K562 (cell line): ENCODE measurements around the gene DAB1. TPM values are rescaled to one million over a fixed set of nuclear protein-coding genes. Genes with fewer than 3 reads are reported as not detected.

Experiments used
- ATAC-seq: fragments of 200-7000 bp; cut with Tn5 transposase; 3 replicates; pipeline ENCODE4 v1.9.1; 2020; ENCODE audit warnings: moderate library complexity
- BruUV-seq: library from RNA; stranded (reverse); fragments of 400-500 nt; replicated peaks from 2 replicates; lab custom pipeline; 2021; lab: Mats Ljungman, UMichigan
- CTCF ChIA-PET: fragments of 300-600 bp; formaldehyde crosslinking; extraction: SDS; loops from one replicate; lab custom pipeline; 2021; ENCODE audit warnings: low intra/inter-chr PET ratio; lab: Yijun Ruan, JAX
- POLR2A ChIA-PET: fragments of 300-600, 350-650 bp; sonication (Branson Sonifier 250); formaldehyde crosslinking; extraction: SDS; loops from one replicate; lab custom pipeline; 2021; ENCODE audit warnings: antibody characterized with exemption, inconsistent platforms; lab: Yijun Ruan, JAX
- DNase-seq, 4 experiments: peaks; one replicate each; pipeline versions ENCODE4 v3.0.0 to v3.0.0-alpha.2; 2011 to 2018; ENCODE audit warnings: low spot score in 3 of 4, mixed read lengths in 3 of 4; ENCODE audit errors: extremely low read depth in 1 of 4
- FAIRE-seq: peaks from 2 replicates; lab custom pipeline; 2011; peaks lifted over from hg19 to GRCh38; lab: Jason Lieb, UNC
- H2AFZ ChIP-seq: 2 replicates; pipeline ENCODE4 v1.6.0; 2011; ENCODE audit warnings: low read depth, low read length, control low read depth, inconsistent platforms
- H3K27ac ChIP-seq: fragments of 200-600 bp; 3 replicates; pipeline ENCODE4 v1.8.0; 2011; ENCODE audit warnings: low read depth, mild to moderate bottlenecking, control low read depth, inconsistent platforms, low read length, moderate library complexity, mixed read lengths; ENCODE audit errors: extremely low read depth
- H3K27me3 ChIP-seq, 2 experiments: fragments of 300-600 bp in 1 of 2; 2 replicates in 1 of 2; 3 replicates in 1 of 2; pipeline versions ENCODE4 v1.6.0 to v1.8.0; 2011; ENCODE audit warnings: inconsistent platforms in 2 of 2, low read length in 2 of 2, mild to moderate bottlenecking in 1 of 2, mixed read lengths in 1 of 2, moderate library complexity in 1 of 2; ENCODE audit not compliant: control insufficient read depth in 2 of 2, insufficient read depth in 2 of 2
- H3K36me3 ChIP-seq: fragments of 300-600 bp; 3 replicates; pipeline ENCODE4 v1.8.0; 2011; ENCODE audit warnings: mild to moderate bottlenecking, low read length, inconsistent platforms; ENCODE audit not compliant: control insufficient read depth, insufficient read depth
- H3K4me1 ChIP-seq, 2 experiments: fragments of 200-600 bp in 1 of 2; replicated peaks in 1 of 2; 2 replicates in 1 of 2; 3 replicates in 1 of 2; pipeline versions ENCODE4 v1.5.1 to v1.8.0; 2011; ENCODE audit warnings: inconsistent platforms in 2 of 2, low read length in 2 of 2, mild to moderate bottlenecking in 1 of 2, mixed read lengths in 1 of 2, moderate library complexity in 1 of 2; ENCODE audit not compliant: control insufficient read depth in 2 of 2, insufficient read depth in 2 of 2
- H3K4me2 ChIP-seq: 2 replicates; pipeline ENCODE4 v1.6.1; 2011; ENCODE audit warnings: low read length, control low read depth, inconsistent platforms, mixed read lengths; ENCODE audit not compliant: insufficient read depth
- H3K4me3 ChIP-seq: fragments of 200-600 bp; sonication (generic), shearing (Covaris generic); 2 replicates; pipeline ENCODE4 v1.5.1; 2016; ENCODE audit warnings: control low read depth, inconsistent platforms
- H3K79me2 ChIP-seq: fragments of 200-600 bp; 3 replicates; pipeline ENCODE4 v1.8.0; 2011; ENCODE audit warnings: low read length, inconsistent platforms; ENCODE audit not compliant: control insufficient read depth, insufficient read depth
- H3K9ac ChIP-seq, 2 experiments: 2 replicates each; pipeline versions ENCODE4 v1.6.0 to v1.6.1; 2011; ENCODE audit warnings: low read depth in 2 of 2, low read length in 2 of 2, control low read depth in 1 of 2, inconsistent platforms in 1 of 2, mild to moderate bottlenecking in 1 of 2, mixed read lengths in 1 of 2; ENCODE audit not compliant: insufficient read depth in 1 of 2
- H3K9me1 ChIP-seq: one replicate; pipeline ENCODE4 v1.6.0; 2011; ENCODE audit warnings: inconsistent platforms, mild to moderate bottlenecking, low read length, moderate library complexity; ENCODE audit not compliant: control insufficient read depth, insufficient read depth
- H3K9me3 ChIP-seq: replicated peaks from 2 replicates; pipeline ENCODE4 v1.5.1; 2011; ENCODE audit warnings: low read depth, low read length, inconsistent platforms; ENCODE audit not compliant: control insufficient read depth, insufficient read depth
- H4K20me1 ChIP-seq: replicated peaks from 2 replicates; pipeline ENCODE4 v1.6.1; 2011; ENCODE audit warnings: low read length, inconsistent platforms, mixed read lengths; ENCODE audit not compliant: control insufficient read depth, insufficient read depth
- BACH1 ChIP-seq: fragments of 200-800 bp; sonication (Bioruptor generic); IDR thresholded peaks from 2 replicates; pipeline ENCODE4 v1.6.1; 2016; ENCODE audit warnings: missing genetic modification characterization, missing compliant biosample characterization
- BCL6 ChIP-seq: fragments of 250-450 bp; sonication (Bioruptor Pico); IDR thresholded peaks from 2 replicates; pipeline ENCODE4 v1.4.0; 2020
- CEBPB ChIP-seq: fragments of 450-650 bp; IDR thresholded peaks from 2 replicates; pipeline ENCODE4 v1.6.1; 2016; ENCODE audit warnings: missing genetic modification characterization, missing compliant biosample characterization
- HLTF ChIP-seq: fragments of 450-650 bp; IDR thresholded peaks from 2 replicates; pipeline ENCODE4 v1.6.1; 2016
- HMG20A ChIP-seq: fragments of 450-650 bp; formaldehyde crosslinking; conservative IDR thresholded peaks from 2 replicates; pipeline ENCODE4 v1.4.0; 2020; ENCODE audit warnings: mild to moderate bottlenecking, mixed read lengths
- MCM5 ChIP-seq: fragments of 450-650 bp; IDR thresholded peaks from 2 replicates; pipeline ENCODE4 v1.6.1; 2016; ENCODE audit warnings: low read depth
- NFIX ChIP-seq: fragments of 250-450 bp; sonication (Bioruptor Pico); IDR thresholded peaks from 2 replicates; pipeline ENCODE4 v1.4.0; 2020; ENCODE audit warnings: low read depth, mild to moderate bottlenecking, moderate library complexity
- POLR2H ChIP-seq: IDR thresholded peaks from 2 replicates; pipeline ENCODE4 v1.6.1; 2016; ENCODE audit warnings: missing genetic modification characterization, low read depth, mild to moderate bottlenecking, control low read depth, missing compliant biosample characterization, moderate library complexity
- RBM25 ChIP-seq: fragments of 200-400 bp; formaldehyde crosslinking; IDR thresholded peaks from 2 replicates; pipeline ENCODE4 v1.6.1; 2018; ENCODE audit warnings: low read length, low read depth, moderate library complexity; ENCODE audit not compliant: severe bottlenecking
- RBM39 ChIP-seq: fragments of 200-400 bp; formaldehyde crosslinking; optimal IDR thresholded peaks from 2 replicates; pipeline ENCODE3; 2018; ENCODE audit warnings: low read depth, low read length
- SAFB2 ChIP-seq: fragments of 200-400 bp; formaldehyde crosslinking; IDR thresholded peaks from 2 replicates; pipeline ENCODE4 v1.6.1; 2018; ENCODE audit warnings: borderline replicate concordance, low read length, low read depth, moderate library complexity; ENCODE audit not compliant: severe bottlenecking
- TBP ChIP-seq: optimal IDR thresholded peaks from 2 replicates; pipeline ENCODE3; 2011; ENCODE audit warnings: low read depth, low read length, improper control_type of control experiment
- ZC3H11A ChIP-seq: IDR thresholded peaks from 2 replicates; pipeline ENCODE4 v1.6.1; 2012; ENCODE audit warnings: low read depth, low read length, improper control_type of control experiment
- ZNF140 ChIP-seq: fragments of 250-450 bp; sonication (Bioruptor Pico); IDR thresholded peaks from 2 replicates; pipeline ENCODE4 v1.8.0; 2021; ENCODE audit warnings: moderate library complexity, mild to moderate bottlenecking, inconsistent platforms
- WGBS: fragments of 100-300 bp; shearing (Covaris generic); methylation state at CpG from one replicate; pipeline ENCODE4 v1.1.6; 2016; ENCODE audit warnings: low coverage, mixed read lengths; ENCODE audit not compliant: insufficient coverage; ENCODE audit errors: missing lambda C conversion rate; 5-methylcytosine and 5-hydroxymethylcytosine counted together
- in situ Hi-C: fragments of 300-500 bp; cut with MboI; formaldehyde crosslinking; loops from 4 replicates; pipeline ENCODE4 v1.15.0; 2018; ENCODE audit warnings: inconsistent platforms, mixed read lengths
- intact Hi-C: fragments of 100-400 bp; cut with micrococcal nuclease; formaldehyde crosslinking; loops from 2 replicates; pipeline ENCODE4 v1.14.2; 2022
- polyA plus RNA-seq, 8 experiments: library from polyadenylated mRNA; depleted of rRNA in 4 of 8; stranded (reverse) in 5 of 8; unstranded in 3 of 8; fragments of >200 nt; fragmentation: Nextera tagmentation in 2 of 8; fragmentation: Illumina TruSeq in 1 of 8; extraction: Ambion mirVana in 2 of 8; extraction: Trizol in 1 of 8; gene quantifications; 2 replicates each; pipeline versions ENCODE4 v1.2.1 to v1.2.3, GENCODE V29; 2011 to 2014; ENCODE audit warnings: inconsistent platforms in 1 of 8, missing spikeins in 1 of 8
- total RNA-seq, 7 experiments: library from RNA; depleted of rRNA in 6 of 7; stranded (reverse); fragments of >200 nt in 6 of 7; fragmentation: Illumina TruSeq in 2 of 7; extraction: Trizol in 2 of 7; gene quantifications; 2 replicates each; pipeline versions ENCODE4 v1.2.1 to v1.2.3, GENCODE V29; 2011 to 2021; ENCODE audit warnings: low replicate concordance in 1 of 7
- TF ChIP-seq, protein P1 (sequence below): fragments of 450-650 bp; IDR thresholded peaks from 2 replicates; pipeline ENCODE4 v1.6.1; 2016; ENCODE audit warnings: mild to moderate bottlenecking

DAB1 gene
- total and polyA plus RNA-seq, 9 of the 15 experiments (the other 6 are each of a cell fraction or from before 2014, with no cell fraction given): not detected

DNA sequence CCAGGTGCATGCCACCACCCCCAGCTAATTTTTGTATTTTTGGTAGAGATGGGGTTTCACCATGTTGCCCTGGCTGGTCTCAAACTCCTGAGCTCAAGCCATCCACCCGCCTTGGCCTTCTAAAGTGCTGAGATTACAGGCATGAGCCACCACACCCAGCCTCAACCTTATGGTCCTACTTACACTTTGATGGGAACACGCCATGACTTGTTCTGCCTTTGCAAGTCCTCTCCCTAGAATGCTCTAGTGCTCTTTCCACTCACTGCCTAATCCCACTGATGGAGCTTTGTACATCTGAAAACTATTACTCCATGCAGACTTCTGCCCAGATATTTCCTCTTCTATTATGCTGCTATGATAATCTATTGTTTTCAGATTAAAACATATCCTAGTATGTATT, 174.3 kb downstream of the DAB1 start:
- no peak overlapping the region for H3K9ac ChIP-seq
- no peak for DNase-seq
- peaks cover 0 to 6% of the 10 kb centered on the region in 2 experiments; a peak in 3 of 5 replicates for H3K27me3 ChIP-seq
- no peak overlapping the region for H3K4me2 ChIP-seq
- ChIA-PET POLR2A (no interaction called here), CTCF (no interaction called here)
- FAIRE-seq: no peak
- H3K36me3 ChIP-seq: no peaks in the 10 kb centered on the region
- in situ Hi-C loops: no loop called here
- no peaks in the 10 kb centered on the region for H3K79me2 ChIP-seq
- H3K9me1 ChIP-seq: no peaks in the 10 kb centered on the region
- H4K20me1 ChIP-seq: no peaks in the 10 kb centered on the region
- no peak overlapping the region for H2AFZ ChIP-seq
- no TSS peak for BruUV-seq
- 0% methylated on average over 2 of the region's 2 CpGs for WGBS
- H3K4me3 ChIP-seq: no peak overlapping the region
- TF ChIP-seq ZNF140 (no peak), MCM5 (no peak), BCL6 (CRISPR knock-in tag) (no peak)
- ATAC-seq: no peak
- no peaks in the 10 kb centered on the region for H3K4me1 ChIP-seq
- no peak overlapping the region for H3K27ac ChIP-seq
- intact Hi-C loops: no loop called here
- no peaks in the 10 kb centered on the region for H3K9me3 ChIP-seq

DNA sequence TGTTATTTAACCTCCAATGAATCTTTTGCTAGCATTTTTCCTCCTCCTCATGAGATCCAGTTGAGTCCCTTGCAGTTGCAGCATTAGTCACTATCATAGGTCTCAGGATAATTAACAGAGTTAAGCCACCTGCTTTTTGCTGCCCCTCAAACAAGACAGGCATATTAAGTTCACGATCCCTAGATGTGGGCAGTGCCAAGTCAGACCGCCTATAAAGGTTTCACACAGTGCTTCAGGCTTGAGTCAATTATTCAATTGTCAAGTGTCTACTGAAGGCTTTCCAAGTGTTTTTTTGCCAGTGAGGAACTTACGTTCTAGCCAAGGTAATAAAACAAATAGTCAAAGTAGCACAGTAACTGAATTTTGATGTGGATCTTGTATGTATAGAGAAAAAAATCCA, 175.0 kb downstream of the DAB1 start:
- Histone ChIP-seq H3K4me1 (no peaks in the 10 kb centered on the region), H3K9me3 (no peaks in the 10 kb centered on the region), H3K9me1 (no peaks in the 10 kb centered on the region), H3K4me3 (no peak overlapping the region), H3K79me2 (no peaks in the 10 kb centered on the region), H4K20me1 (no peaks in the 10 kb centered on the region), H3K4me2 (no peak overlapping the region), H2AFZ (no peak overlapping the region), H3K9ac (no peak overlapping the region), H3K27me3 (peaks cover 2 to 6% of the 10 kb centered on the region in 2 experiments; a peak in 4 of 5 replicates), H3K36me3 (no peaks in the 10 kb centered on the region), H3K27ac (no peak overlapping the region)
- TF ChIP-seq HLTF (no peak), HMG20A (no peak), RBM39 (no peak), NFIX (CRISPR knock-in tag) (no peak), ZC3H11A (no peak), TBP (no peak), BACH1 (tag) (no peak), POLR2H (no peak), SAFB2 (no peak), CEBPB (tag) (no peak), RBM25 (no peak)
- TF ChIP-seq, protein P1, sequence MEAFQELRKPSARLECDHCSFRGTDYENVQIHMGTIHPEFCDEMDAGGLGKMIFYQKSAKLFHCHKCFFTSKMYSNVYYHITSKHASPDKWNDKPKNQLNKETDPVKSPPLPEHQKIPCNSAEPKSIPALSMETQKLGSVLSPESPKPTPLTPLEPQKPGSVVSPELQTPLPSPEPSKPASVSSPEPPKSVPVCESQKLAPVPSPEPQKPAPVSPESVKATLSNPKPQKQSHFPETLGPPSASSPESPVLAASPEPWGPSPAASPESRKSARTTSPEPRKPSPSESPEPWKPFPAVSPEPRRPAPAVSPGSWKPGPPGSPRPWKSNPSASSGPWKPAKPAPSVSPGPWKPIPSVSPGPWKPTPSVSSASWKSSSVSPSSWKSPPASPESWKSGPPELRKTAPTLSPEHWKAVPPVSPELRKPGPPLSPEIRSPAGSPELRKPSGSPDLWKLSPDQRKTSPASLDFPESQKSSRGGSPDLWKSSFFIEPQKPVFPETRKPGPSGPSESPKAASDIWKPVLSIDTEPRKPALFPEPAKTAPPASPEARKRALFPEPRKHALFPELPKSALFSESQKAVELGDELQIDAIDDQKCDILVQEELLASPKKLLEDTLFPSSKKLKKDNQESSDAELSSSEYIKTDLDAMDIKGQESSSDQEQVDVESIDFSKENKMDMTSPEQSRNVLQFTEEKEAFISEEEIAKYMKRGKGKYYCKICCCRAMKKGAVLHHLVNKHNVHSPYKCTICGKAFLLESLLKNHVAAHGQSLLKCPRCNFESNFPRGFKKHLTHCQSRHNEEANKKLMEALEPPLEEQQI: no peak
- FAIRE-seq: no peak
- 6% methylated on average over 3 of the region's 3 CpGs for WGBS
- BruUV-seq: no TSS peak
- intact Hi-C loops: no loop called here
- no peak for DNase-seq
- no peak for ATAC-seq
- CTCF ChIA-PET: no interaction called here
- POLR2A ChIA-PET: no interaction called here
- in situ Hi-C loops: no loop called here
